Measurements from ENCODE around the gene C12orf56.
"Not testable (repeated sequence)": the region's sequence is repeated elsewhere in the genome, so short reads cannot be mapped to it uniquely, and the experiment has no call there.

C12orf56 gene

DNA sequence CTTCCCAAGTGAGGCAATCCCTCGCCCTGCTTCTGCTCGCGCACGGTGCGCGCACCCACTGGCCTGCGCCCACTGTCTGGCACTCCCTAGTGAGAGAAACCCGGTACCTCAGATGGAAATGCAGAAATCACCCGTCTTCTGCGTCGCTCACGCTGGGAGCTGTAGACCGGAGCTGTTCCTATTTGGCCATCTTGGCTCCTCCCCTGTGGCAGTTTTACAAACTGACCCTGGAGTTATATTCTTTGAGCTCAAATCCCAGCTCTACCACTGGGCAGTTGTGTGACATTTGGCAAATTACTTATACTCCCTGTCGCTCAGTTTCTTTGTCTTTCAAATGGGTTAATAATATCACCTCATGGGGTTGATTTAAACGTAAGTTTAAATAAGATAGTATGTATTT is 97.4 kb downstream of the C12orf56 start:
- H3K4me2 ChIP-seq (ENCODE audit: low read length, poor library complexity, severe bottlenecking); H2BK120ac ChIP-seq (ENCODE audit: low read depth, low read length); H2BK15ac ChIP-seq (ENCODE audit: low read depth, poor library complexity, severe bottlenecking); H2BK12ac ChIP-seq (ENCODE audit: low read length in 2 of 2); H3K18ac ChIP-seq (ENCODE audit: low read depth in 1 of 2, low read length in 2 of 2); H3K4me1 ChIP-seq (ENCODE audit: control insufficient read depth, insufficient read depth, low read depth, low read length); H2AK5ac ChIP-seq (ENCODE audit: low read length, severe bottlenecking); H4K91ac ChIP-seq (ENCODE audit: low read length); H3K4ac ChIP-seq (ENCODE audit: low read depth in 1 of 2, low read length in 2 of 2); H3K9me3 ChIP-seq (ENCODE audit: control insufficient read depth, low read length); H3K36me3 ChIP-seq (ENCODE audit: control insufficient read depth in 1 of 2, insufficient read depth in 2 of 2, low read depth in 1 of 2, low read length in 2 of 2); DNase-seq; H3K79me1 ChIP-seq (replicated peaks; ENCODE audit: low read length, poor library complexity, severe bottlenecking); H3K14ac ChIP-seq (ENCODE audit: low read length in 2 of 2); H3K27me3 ChIP-seq (ENCODE audit: control insufficient read depth in 1 of 2, insufficient read depth in 1 of 2, low read length in 2 of 2); H3K4me3 ChIP-seq (ENCODE audit: insufficient read depth in 1 of 2, low read depth in 1 of 2, low read length in 2 of 2); H3K23ac ChIP-seq (ENCODE audit: low read length in 2 of 2); H3K27ac ChIP-seq (ENCODE audit: low read length, poor library complexity, severe bottlenecking); H2AFZ ChIP-seq (ENCODE audit: low read depth, low read length); H4K8ac ChIP-seq (ENCODE audit: low read length); H2BK5ac ChIP-seq (ENCODE audit: low read depth, low read length, poor library complexity, severe bottlenecking); H3K9ac ChIP-seq (ENCODE audit: low read length): not testable (repeated sequence)
- 97% methylated on average over 8 of the region's 15 CpGs for WGBS

DNA sequence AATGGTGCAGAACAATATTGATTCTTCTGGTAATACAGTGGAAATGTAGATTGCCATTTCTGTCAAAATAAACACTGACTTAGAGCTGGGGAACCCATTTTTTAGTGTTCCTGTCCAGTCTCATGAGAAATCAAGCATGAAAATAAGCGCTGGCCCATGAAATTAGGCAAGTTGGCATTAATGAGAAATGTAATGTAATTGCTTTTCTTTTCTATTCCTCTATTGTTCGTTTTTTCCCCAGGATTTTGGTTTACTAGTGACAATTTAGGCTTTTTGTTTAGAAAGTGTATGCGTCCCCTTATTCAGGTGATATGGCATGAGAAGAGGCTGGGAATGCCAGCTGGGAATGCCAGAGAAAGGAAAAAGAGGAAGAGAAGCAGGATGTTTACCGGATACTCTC is 104.0 kb downstream of the C12orf56 start:
- no peak for DNase-seq
- Histone ChIP-seq H3K18ac (ENCODE audit: low read depth in 1 of 2, low read length in 2 of 2) (no peak overlapping the region), H3K9ac (ENCODE audit: low read length) (no peak overlapping the region), H2BK5ac (ENCODE audit: low read depth, low read length, poor library complexity, severe bottlenecking) (no peak overlapping the region), H3K36me3 (ENCODE audit: control insufficient read depth in 1 of 2, insufficient read depth in 2 of 2, low read depth in 1 of 2, low read length in 2 of 2) (peaks cover 0 to 15% of the 10 kb centered on the region in 2 experiments), H4K91ac (ENCODE audit: low read length) (no peak overlapping the region), H3K23ac (ENCODE audit: low read length in 2 of 2) (no peak overlapping the region), H3K79me1 (replicated peaks; ENCODE audit: low read length, poor library complexity, severe bottlenecking) (no peaks in the 10 kb centered on the region), H4K8ac (ENCODE audit: low read length) (no peak overlapping the region), H3K14ac (ENCODE audit: low read length in 2 of 2) (no peak overlapping the region), H3K4me2 (ENCODE audit: low read length, poor library complexity, severe bottlenecking) (no peak overlapping the region), H2AFZ (ENCODE audit: low read depth, low read length) (no peak overlapping the region), H2BK12ac (ENCODE audit: low read length in 2 of 2) (no peak overlapping the region), H2AK5ac (ENCODE audit: low read length, severe bottlenecking) (no peak overlapping the region), H3K4me3 (ENCODE audit: insufficient read depth in 1 of 2, low read depth in 1 of 2, low read length in 2 of 2) (no peak overlapping the region), H2BK15ac (ENCODE audit: low read depth, poor library complexity, severe bottlenecking) (no peak overlapping the region), H2BK120ac (ENCODE audit: low read depth, low read length) (no peak overlapping the region), H3K9me3 (ENCODE audit: control insufficient read depth, low read length) (no peaks in the 10 kb centered on the region), H3K27me3 (ENCODE audit: control insufficient read depth in 1 of 2, insufficient read depth in 1 of 2, low read length in 2 of 2) (no peaks in the 10 kb centered on the region), H3K4me1 (ENCODE audit: control insufficient read depth, insufficient read depth, low read depth, low read length) (no peaks in the 10 kb centered on the region), H3K4ac (ENCODE audit: low read depth in 1 of 2, low read length in 2 of 2) (no peak overlapping the region), H3K27ac (ENCODE audit: low read length, poor library complexity, severe bottlenecking) (no peak overlapping the region)
- 64% methylated on average over 4 of the region's 4 CpGs for WGBS

DNA sequence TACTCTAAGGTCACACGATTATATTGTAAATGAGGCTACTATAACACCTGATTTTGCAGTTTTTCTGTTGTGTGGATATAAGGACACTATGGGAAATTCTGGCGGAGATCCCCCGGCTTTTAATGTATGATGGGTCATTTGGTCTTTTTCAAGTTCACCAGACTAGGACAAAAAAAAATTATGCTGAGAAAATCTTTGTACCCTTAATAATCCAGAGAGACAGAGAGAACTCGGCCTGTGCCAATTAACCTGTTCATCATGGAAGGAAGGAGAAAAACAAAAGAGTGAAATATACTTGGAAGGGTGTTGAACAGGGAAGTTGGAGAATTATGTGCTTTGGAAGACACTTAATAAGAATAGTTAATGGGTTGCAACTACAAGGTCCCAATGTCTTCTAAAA is 106.3 kb downstream of the C12orf56 start:
- Histone ChIP-seq H3K14ac (ENCODE audit: low read length in 2 of 2) (no peak overlapping the region), H3K36me3 (ENCODE audit: control insufficient read depth in 1 of 2, insufficient read depth in 2 of 2, low read depth in 1 of 2, low read length in 2 of 2) (peaks cover 0 to 20% of the 10 kb centered on the region in 2 experiments), H2BK5ac (ENCODE audit: low read depth, low read length, poor library complexity, severe bottlenecking) (no peak overlapping the region), H3K18ac (ENCODE audit: low read depth in 1 of 2, low read length in 2 of 2) (no peak overlapping the region), H2AK5ac (ENCODE audit: low read length, severe bottlenecking) (no peak overlapping the region), H3K9me3 (ENCODE audit: control insufficient read depth, low read length) (no peaks in the 10 kb centered on the region), H2AFZ (ENCODE audit: low read depth, low read length) (no peak overlapping the region), H3K4me2 (ENCODE audit: low read length, poor library complexity, severe bottlenecking) (no peak overlapping the region), H3K79me1 (replicated peaks; ENCODE audit: low read length, poor library complexity, severe bottlenecking) (no peaks in the 10 kb centered on the region), H3K4ac (ENCODE audit: low read depth in 1 of 2, low read length in 2 of 2) (no peak overlapping the region), H3K4me3 (ENCODE audit: insufficient read depth in 1 of 2, low read depth in 1 of 2, low read length in 2 of 2) (no peak overlapping the region), H3K27ac (ENCODE audit: low read length, poor library complexity, severe bottlenecking) (no peak overlapping the region), H2BK120ac (ENCODE audit: low read depth, low read length) (no peak overlapping the region), H3K27me3 (ENCODE audit: control insufficient read depth in 1 of 2, insufficient read depth in 1 of 2, low read length in 2 of 2) (no peaks in the 10 kb centered on the region), H4K91ac (ENCODE audit: low read length) (no peak overlapping the region), H2BK15ac (ENCODE audit: low read depth, poor library complexity, severe bottlenecking) (no peak overlapping the region), H3K9ac (ENCODE audit: low read length) (no peak overlapping the region), H3K23ac (ENCODE audit: low read length in 2 of 2) (no peak overlapping the region), H4K8ac (ENCODE audit: low read length) (no peak overlapping the region), H2BK12ac (ENCODE audit: low read length in 2 of 2) (no peak overlapping the region), H3K4me1 (ENCODE audit: control insufficient read depth, insufficient read depth, low read depth, low read length) (no peaks in the 10 kb centered on the region)
- DNase-seq: no peak
- WGBS: 94% methylated on average over 4 of the region's 4 CpGs

DNA sequence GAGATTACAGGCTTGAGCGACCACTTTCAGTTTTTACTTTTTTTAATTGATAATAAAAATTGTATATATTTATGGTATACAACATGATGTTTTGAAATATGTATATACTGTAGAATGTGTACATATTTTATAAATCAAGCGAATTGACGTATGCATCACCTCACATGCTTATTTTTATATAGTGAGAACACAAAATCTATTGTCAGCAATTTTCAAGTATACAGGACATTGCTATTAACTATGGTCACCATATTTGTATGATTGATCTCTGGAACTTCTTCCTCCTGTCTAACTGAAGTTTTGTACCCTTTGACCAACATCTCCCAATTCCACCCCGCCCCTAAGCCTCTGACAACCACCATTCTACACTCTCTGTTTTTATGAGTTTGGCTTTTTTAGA is 112.1 kb downstream of the C12orf56 start:
- no peak overlapping the region for H3K14ac ChIP-seq (ENCODE audit: low read length in 2 of 2)
- peaks cover 0 to 21% of the 10 kb centered on the region in 2 experiments for H3K36me3 ChIP-seq (ENCODE audit: control insufficient read depth in 1 of 2, insufficient read depth in 2 of 2, low read depth in 1 of 2, low read length in 2 of 2)
- H2BK120ac ChIP-seq (ENCODE audit: low read depth, low read length): no peak overlapping the region
- H3K18ac ChIP-seq (ENCODE audit: low read depth in 1 of 2, low read length in 2 of 2): no peak overlapping the region
- H3K9ac ChIP-seq (ENCODE audit: low read length): no peak overlapping the region
- WGBS: 100% methylated on average over 1 of the region's 4 CpGs
- no peak overlapping the region for H2AK5ac ChIP-seq (ENCODE audit: low read length, severe bottlenecking)
- no peaks in the 10 kb centered on the region for H3K9me3 ChIP-seq (ENCODE audit: control insufficient read depth, low read length)
- H2BK15ac ChIP-seq (ENCODE audit: low read depth, poor library complexity, severe bottlenecking): no peak overlapping the region
- DNase-seq: no peak
- no peak overlapping the region for H3K27ac ChIP-seq (ENCODE audit: low read length, poor library complexity, severe bottlenecking)
- H3K23ac ChIP-seq (ENCODE audit: low read length in 2 of 2): no peak overlapping the region
- H3K4me3 ChIP-seq (ENCODE audit: insufficient read depth in 1 of 2, low read depth in 1 of 2, low read length in 2 of 2): no peak overlapping the region
- H2BK5ac ChIP-seq (ENCODE audit: low read depth, low read length, poor library complexity, severe bottlenecking): no peak overlapping the region
- H2BK12ac ChIP-seq (ENCODE audit: low read length in 2 of 2): no peak overlapping the region
- no peak overlapping the region for H4K91ac ChIP-seq (ENCODE audit: low read length)
- no peak overlapping the region for H4K8ac ChIP-seq (ENCODE audit: low read length)
- H3K4me1 ChIP-seq (ENCODE audit: control insufficient read depth, insufficient read depth, low read depth, low read length): no peaks in the 10 kb centered on the region
- H3K27me3 ChIP-seq (ENCODE audit: control insufficient read depth in 1 of 2, insufficient read depth in 1 of 2, low read length in 2 of 2): no peaks in the 10 kb centered on the region
- no peak overlapping the region for H3K4ac ChIP-seq (ENCODE audit: low read depth in 1 of 2, low read length in 2 of 2)
- no peak overlapping the region for H2AFZ ChIP-seq (ENCODE audit: low read depth, low read length)
- H3K79me1 ChIP-seq (replicated peaks; ENCODE audit: low read length, poor library complexity, severe bottlenecking): no peaks in the 10 kb centered on the region
- no peak overlapping the region for H3K4me2 ChIP-seq (ENCODE audit: low read length, poor library complexity, severe bottlenecking)

All from mesenchymal stem cell (in vitro differentiated cells and primary cell).